ENCODE measurements around the gene ZNHIT2.

DNA sequence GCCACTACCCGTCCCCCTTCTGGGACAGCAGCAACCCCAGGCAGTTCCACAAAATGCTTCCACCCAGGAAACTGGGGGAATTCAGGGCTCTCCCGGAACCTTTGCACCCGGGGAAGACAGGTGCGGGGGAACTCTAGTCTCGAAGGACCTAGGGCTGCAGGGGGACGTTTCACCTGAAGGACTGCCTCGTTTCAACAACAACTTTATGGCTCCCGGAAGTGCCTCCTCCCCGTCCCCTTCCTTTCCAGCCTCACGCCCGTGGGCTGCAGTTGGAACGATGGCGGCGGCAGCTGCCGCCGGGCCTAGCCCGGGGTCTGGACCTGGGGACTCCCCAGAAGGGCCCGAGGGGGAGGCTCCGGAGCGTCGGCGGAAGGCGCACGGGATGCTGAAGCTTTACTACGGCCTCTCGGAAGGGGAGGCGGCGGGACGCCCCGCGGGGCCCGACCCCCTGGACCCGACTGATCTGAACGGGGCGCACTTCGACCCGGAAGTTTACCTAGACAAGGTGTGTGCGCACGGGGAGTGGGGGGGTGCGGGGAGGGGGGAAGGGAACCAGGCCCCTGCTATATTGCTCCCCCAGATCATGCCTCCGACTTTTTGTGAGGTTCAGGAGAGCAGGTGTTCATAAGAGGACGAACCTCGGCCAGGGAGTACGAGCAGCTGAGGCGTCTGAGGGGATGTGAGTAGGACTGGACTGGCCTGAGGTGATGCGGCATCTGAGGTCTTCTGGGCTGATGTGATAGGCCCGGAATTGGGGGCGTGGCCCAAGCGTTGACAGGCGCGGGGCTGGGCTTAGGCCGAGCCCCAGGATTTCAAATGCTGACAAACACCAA, 21.3 kb downstream of the ZNHIT2 start, which contains the start of gene VPS51:
- peak; percentile 98 for TF ChIP-seq POLR2AphosphoS5 (IDR thresholded peaks at IDR 0.05; ENCODE audit: low read length)
- TF ChIP-seq RFX5 (IDR thresholded peaks at IDR 0.05; ENCODE audit: low read depth, low read length), result no peak

Measured in GM12878 (cell line).